ENCODE measurements around the gene CCR7.

Gene CCR7

GRCh38 chr17:40564883-40565768 is at the start of gene CCR7:
Gene CCR7, minus strand, starts transcription at chr17:40565472. Its CDS starts 63 bp downstream, at chr17:40565409.
- peaks cover 10% of the 10 kb centered on the region for H3K4me1 Mint-ChIP-seq
- peaks cover 28% of the 10 kb centered on the region for H3K27me3 Mint-ChIP-seq (ENCODE audit: low read depth)
- peaks cover 5% of the 10 kb centered on the region for H3K9me3 Mint-ChIP-seq
- H3K36me3 Mint-ChIP-seq (ENCODE audit: low read depth) = no peaks in the 10 kb centered on the region
- H3K27ac Mint-ChIP-seq = no peak within 1 kb of the TSS
- TF ChIP-seq, protein P1, sequence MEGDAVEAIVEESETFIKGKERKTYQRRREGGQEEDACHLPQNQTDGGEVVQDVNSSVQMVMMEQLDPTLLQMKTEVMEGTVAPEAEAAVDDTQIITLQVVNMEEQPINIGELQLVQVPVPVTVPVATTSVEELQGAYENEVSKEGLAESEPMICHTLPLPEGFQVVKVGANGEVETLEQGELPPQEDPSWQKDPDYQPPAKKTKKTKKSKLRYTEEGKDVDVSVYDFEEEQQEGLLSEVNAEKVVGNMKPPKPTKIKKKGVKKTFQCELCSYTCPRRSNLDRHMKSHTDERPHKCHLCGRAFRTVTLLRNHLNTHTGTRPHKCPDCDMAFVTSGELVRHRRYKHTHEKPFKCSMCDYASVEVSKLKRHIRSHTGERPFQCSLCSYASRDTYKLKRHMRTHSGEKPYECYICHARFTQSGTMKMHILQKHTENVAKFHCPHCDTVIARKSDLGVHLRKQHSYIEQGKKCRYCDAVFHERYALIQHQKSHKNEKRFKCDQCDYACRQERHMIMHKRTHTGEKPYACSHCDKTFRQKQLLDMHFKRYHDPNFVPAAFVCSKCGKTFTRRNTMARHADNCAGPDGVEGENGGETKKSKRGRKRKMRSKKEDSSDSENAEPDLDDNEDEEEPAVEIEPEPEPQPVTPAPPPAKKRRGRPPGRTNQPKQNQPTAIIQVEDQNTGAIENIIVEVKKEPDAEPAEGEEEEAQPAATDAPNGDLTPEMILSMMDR (IDR thresholded peaks at IDR 0.05; ENCODE audit: unreplicated experiment in 3 of 3) = no peak
- no peak within 1 kb of the TSS for H3K4me3 Mint-ChIP-seq

DNA sequence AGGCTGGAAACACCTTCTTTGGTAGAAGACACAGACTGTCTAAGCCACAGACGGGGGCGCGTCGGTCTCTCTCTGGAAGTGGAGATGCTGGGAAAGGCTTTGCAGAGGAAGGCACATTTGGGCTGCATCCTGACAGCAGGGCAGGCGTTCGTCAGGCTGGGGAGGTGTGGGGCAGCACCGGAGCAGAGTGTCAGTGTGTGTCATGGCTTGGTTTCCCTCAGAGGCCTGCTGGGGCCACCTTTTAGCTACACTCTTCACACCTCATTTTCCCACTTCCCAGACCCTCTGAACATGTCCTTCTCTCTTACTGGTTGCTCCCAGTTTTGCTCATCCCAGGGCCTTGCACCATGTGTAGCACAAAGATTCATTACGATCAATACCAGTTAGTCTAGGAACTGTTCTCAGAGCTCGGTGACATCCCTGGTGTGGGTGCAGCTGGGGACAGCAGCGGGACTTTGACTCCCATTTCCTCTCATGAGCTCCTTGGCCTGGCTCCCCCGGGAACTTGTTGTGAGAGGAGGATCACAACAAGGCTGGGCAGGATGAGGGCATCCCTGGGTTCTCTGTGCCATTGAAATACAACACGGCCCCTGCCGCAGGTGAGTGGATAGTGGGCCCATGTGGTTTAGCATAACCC is 49.3 kb upstream of the CCR7 start:
- no peaks in the 10 kb centered on the region for H3K9me3 Mint-ChIP-seq
- H3K27me3 Mint-ChIP-seq (ENCODE audit: low read depth) = peaks cover 50% of the 10 kb centered on the region
- H3K4me3 Mint-ChIP-seq = no peak overlapping the region
- H3K36me3 Mint-ChIP-seq (ENCODE audit: low read depth) = no peaks in the 10 kb centered on the region
- H3K27ac Mint-ChIP-seq = no peak overlapping the region
- no peaks in the 10 kb centered on the region for H3K4me1 Mint-ChIP-seq
- TF ChIP-seq, protein P1 (IDR thresholded peaks at IDR 0.05; ENCODE audit: unreplicated experiment in 3 of 3) = no peak

GRCh38 chr17:40613467-40614154 is 48.3 kb upstream of the CCR7 start:
- H3K27me3 Mint-ChIP-seq (ENCODE audit: low read depth) = peaks cover 48% of the 10 kb centered on the region
- no peaks in the 10 kb centered on the region for H3K9me3 Mint-ChIP-seq
- no peaks in the 10 kb centered on the region for H3K36me3 Mint-ChIP-seq (ENCODE audit: low read depth)
- no peak overlapping the region for H3K27ac Mint-ChIP-seq
- H3K4me3 Mint-ChIP-seq = no peak overlapping the region
- TF ChIP-seq, protein P1 (IDR thresholded peaks at IDR 0.05; ENCODE audit: unreplicated experiment in 3 of 3) = no peak
- no peaks in the 10 kb centered on the region for H3K4me1 Mint-ChIP-seq

DNA sequence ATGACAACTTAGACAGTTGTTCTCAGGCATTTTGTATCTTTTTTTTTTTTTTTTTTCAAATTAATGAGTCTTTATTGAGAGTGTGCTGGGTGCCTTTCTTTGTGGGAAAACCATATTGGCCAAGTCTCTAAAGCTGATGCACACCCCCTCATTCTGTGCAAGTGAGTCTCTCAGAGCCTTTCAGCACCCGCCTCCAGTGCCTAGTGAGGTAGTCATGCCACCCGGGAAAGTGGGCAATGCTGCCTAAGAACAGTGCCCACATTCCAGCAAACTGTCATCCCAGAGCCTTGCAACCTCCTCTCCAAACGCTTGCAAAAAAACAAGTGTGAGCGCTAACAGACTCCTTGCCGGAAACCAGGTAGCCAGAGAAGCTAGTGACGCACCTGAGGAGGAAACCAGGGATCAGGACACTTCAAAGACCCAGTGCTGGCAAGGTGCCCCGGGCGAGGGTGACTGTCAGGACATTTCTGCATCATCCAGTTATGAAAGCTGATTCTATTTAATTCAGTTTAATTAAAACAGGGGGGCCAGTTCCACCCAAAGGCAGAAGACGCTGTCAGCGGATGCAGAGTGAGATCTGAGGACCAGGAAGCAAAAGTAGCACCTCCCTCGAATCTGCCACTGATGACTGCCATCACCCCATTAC is 47.5 kb upstream of the CCR7 start:
- Mint-ChIP-seq H3K36me3 (ENCODE audit: low read depth) (no peaks in the 10 kb centered on the region), H3K9me3 (no peaks in the 10 kb centered on the region), H3K27ac (no peak overlapping the region), H3K27me3 (ENCODE audit: low read depth) (peaks cover 46% of the 10 kb centered on the region), H3K4me3 (no peak overlapping the region), H3K4me1 (no peaks in the 10 kb centered on the region)
- TF ChIP-seq, protein P1 (IDR thresholded peaks at IDR 0.05; ENCODE audit: unreplicated experiment in 3 of 3) = no peak

GRCh38 chr17:40611840-40612474 is 46.7 kb upstream of the CCR7 start:
- H3K36me3 Mint-ChIP-seq (ENCODE audit: low read depth) = no peaks in the 10 kb centered on the region
- peaks cover 42% of the 10 kb centered on the region for H3K27me3 Mint-ChIP-seq (ENCODE audit: low read depth)
- H3K4me3 Mint-ChIP-seq = no peak overlapping the region
- no peaks in the 10 kb centered on the region for H3K4me1 Mint-ChIP-seq
- no peaks in the 10 kb centered on the region for H3K9me3 Mint-ChIP-seq
- H3K27ac Mint-ChIP-seq = no peak overlapping the region
- TF ChIP-seq, protein P1 (IDR thresholded peaks at IDR 0.05; ENCODE audit: unreplicated experiment in 3 of 3) = no peak

Data from nephron (organoid).